GM23338 (cell line): Measurements from ENCODE around the gene CHD5. TPM values are rescaled to one million over a fixed set of nuclear protein-coding genes. Genes with fewer than 3 reads are reported as not detected.

Experiments
- ATAC-seq: fragments of 200-7000 bp; cut with Tn5 transposase; 3 replicates; pipeline ENCODE4 v1.9.1; 2020
- DNase-seq: peaks from one replicate; pipeline ENCODE4 v3.0.0-alpha.2; 2015; ENCODE audit warnings: low spot score
- H2AFZ ChIP-seq: fragments of 200-600 bp; sonication (generic); 2 replicates; pipeline ENCODE4 v1.8.0; 2016; ENCODE audit warnings: antibody characterized with exemption, mild to moderate bottlenecking, moderate library complexity
- H3F3A ChIP-seq: fragments of 200-600 bp; sonication (generic); replicated peaks from 2 replicates; pipeline ENCODE4 v1.8.0; 2017; ENCODE audit warnings: antibody characterized with exemption, mixed run types, low read depth
- H3K27ac ChIP-seq: fragments of 200-600 bp; sonication (generic); 2 replicates; pipeline ENCODE4 v1.6.1; 2016; ENCODE audit warnings: low read depth
- H3K27me3 ChIP-seq: fragments of 200-600 bp; sonication (generic); 2 replicates; pipeline ENCODE4 v1.8.0; 2016; ENCODE audit warnings: mild to moderate bottlenecking, mixed run types, moderate library complexity; ENCODE audit not compliant: insufficient read depth
- H3K36me3 ChIP-seq: fragments of 200-600 bp; sonication (generic); 2 replicates; pipeline ENCODE4 v1.8.0; 2016; ENCODE audit warnings: mild to moderate bottlenecking; ENCODE audit not compliant: insufficient read depth
- H3K4me1 ChIP-seq: fragments of 200-600 bp; sonication (generic); 2 replicates; pipeline ENCODE4 v1.8.0; 2016; ENCODE audit warnings: mild to moderate bottlenecking, moderate library complexity; ENCODE audit not compliant: insufficient read depth
- H3K4me2 ChIP-seq: fragments of 200-600 bp; sonication (generic); 2 replicates; pipeline ENCODE4 v1.7.1; 2017; ENCODE audit warnings: mixed run types
- H3K4me3 ChIP-seq: fragments of 200-600 bp; sonication (generic); 2 replicates; pipeline ENCODE4 v1.6.1; 2016; ENCODE audit warnings: mixed run types
- H3K79me2 ChIP-seq: fragments of 200-600 bp; sonication (generic); replicated peaks from 2 replicates; pipeline ENCODE4 v1.8.0; 2017; ENCODE audit warnings: mild to moderate bottlenecking; ENCODE audit not compliant: insufficient read depth
- H3K9me2 ChIP-seq: fragments of 200-600 bp; sonication (generic); 2 replicates; pipeline ENCODE4 v1.8.0; 2017; ENCODE audit not compliant: insufficient read depth
- H4K20me1 ChIP-seq: fragments of 200-600 bp; sonication (generic); replicated peaks from 2 replicates; pipeline ENCODE4 v1.8.0; 2017; ENCODE audit warnings: mild to moderate bottlenecking; ENCODE audit not compliant: insufficient read depth
- H3K27ac Mint-ChIP-seq: 2 replicates; pipeline ENCODE4 v1.8.0; 2020; ENCODE audit warnings: inconsistent platforms, mild to moderate bottlenecking, moderate library complexity, mixed read lengths
- H3K27me3 Mint-ChIP-seq: 3 replicates; pipeline ENCODE4 v1.8.0; 2022; ENCODE audit warnings: low read depth, mild to moderate bottlenecking, moderate library complexity, mixed read lengths, inconsistent platforms; ENCODE audit not compliant: insufficient read depth, poor library complexity
- H3K36me3 Mint-ChIP-seq: 3 replicates; pipeline ENCODE4 v1.8.0; 2021; ENCODE audit warnings: low read depth, mild to moderate bottlenecking, inconsistent platforms, moderate library complexity, mixed read lengths
- H3K4me1 Mint-ChIP-seq: 3 replicates; pipeline ENCODE4 v1.8.0; 2020; ENCODE audit warnings: mild to moderate bottlenecking, inconsistent platforms, mixed read lengths
- H3K4me3 Mint-ChIP-seq: 3 replicates; pipeline ENCODE4 v1.8.0; 2021; ENCODE audit warnings: moderate library complexity, mild to moderate bottlenecking, inconsistent platforms, mixed read lengths
- H3K9me3 Mint-ChIP-seq: 3 replicates; pipeline ENCODE4 v1.8.0; 2020; ENCODE audit warnings: moderate library complexity, mild to moderate bottlenecking, inconsistent platforms, mixed read lengths
- CREB1 ChIP-seq: fragments of 250-450 bp; sonication (Bioruptor Pico); IDR thresholded peaks from 2 replicates; pipeline ENCODE4 v1.5.0; 2020; ENCODE audit warnings: low read depth, mild to moderate bottlenecking, moderate library complexity
- EZH2 ChIP-seq: fragments of 200-600 bp; sonication (generic); IDR thresholded peaks from one replicate; pipeline ENCODE4 v1.8.0; 2017; ENCODE audit warnings: antibody characterized with exemption, mild to moderate bottlenecking, low read depth; ENCODE audit not compliant: unreplicated experiment
- JUNB ChIP-seq: IDR thresholded peaks from one replicate; pipeline ENCODE4 v1.6.1; 2016; ENCODE audit warnings: antibody characterized with exemption; ENCODE audit not compliant: unreplicated experiment
- NANOG ChIP-seq: IDR thresholded peaks from 2 replicates; pipeline ENCODE4 v1.6.1; 2016; ENCODE audit warnings: antibody characterized with exemption, borderline replicate concordance
- POLR2AphosphoS5 ChIP-seq: IDR thresholded peaks from 2 replicates; pipeline ENCODE4 v1.6.1; 2016; ENCODE audit warnings: antibody characterized with exemption, low read depth
- STAT1 ChIP-seq: IDR thresholded peaks from one replicate; pipeline ENCODE4 v1.6.1; 2016; ENCODE audit warnings: antibody characterized with exemption; ENCODE audit not compliant: unreplicated experiment
- ZNF114 ChIP-seq: fragments of 250-450 bp; sonication (Bioruptor Pico); IDR thresholded peaks from 2 replicates; pipeline ENCODE4 v1.5.0; 2020; ENCODE audit warnings: mild to moderate bottlenecking, moderate library complexity
- ZNF462 ChIP-seq: fragments of 250-450 bp; sonication (Bioruptor Pico); IDR thresholded peaks from 2 replicates; pipeline ENCODE4 v1.5.0; 2020; ENCODE audit warnings: mild to moderate bottlenecking, moderate library complexity
- polyA plus RNA-seq: library from polyadenylated mRNA; unstranded; fragments of >200 nt; fragmentation: Nextera tagmentation; extraction: Ambion mirVana; gene quantifications from 2 replicates; pipeline ENCODE4 v1.2.1, GENCODE V29; 2016
- total RNA-seq: library from RNA; depleted of rRNA; stranded (reverse); fragments of >200 nt; shearing (Covaris generic); gene quantifications from 2 replicates; pipeline ENCODE4 v1.2.3, GENCODE V29; 2014

CHD5 gene
- total and polyA plus RNA-seq, 2 experiments from 2014 or later, result 0.32 to 1.0 TPM

GRCh38 chr1:6117624-6118023 is 62.5 kb downstream of the CHD5 start (continued):
- TF ChIP-seq ZNF462, result no peak
- no peak for TF ChIP-seq ZNF114 (CRISPR knock-in tag)
- TF ChIP-seq EZH2, result no peak
- no peak for TF ChIP-seq JUNB
- no peak for TF ChIP-seq CREB1 (CRISPR knock-in tag)
- no peak for TF ChIP-seq POLR2AphosphoS5
- no peak for TF ChIP-seq STAT1
- TF ChIP-seq NANOG, result no peak

- H3K4me2 ChIP-seq, result no peak overlapping the region
- no peak overlapping the region for H3K27ac ChIP-seq
- Mint-ChIP-seq H3K27me3 (peaks cover 3% of the 10 kb centered on the region), H3K36me3 (no peaks in the 10 kb centered on the region), H3K4me1 (no peaks in the 10 kb centered on the region), H3K4me3 (no peak overlapping the region), H3K9me3 (peaks cover 6% of the 10 kb centered on the region; the same call in 1 of the 3 replicates), H3K27ac (no peak overlapping the region)
- no peaks in the 10 kb centered on the region for H3K4me1 ChIP-seq
- DNase-seq (no peak), ATAC-seq (no peak)
- no peaks in the 10 kb centered on the region for H3K9me2 ChIP-seq
- no peaks in the 10 kb centered on the region for H3K79me2 ChIP-seq
- H3K4me3 ChIP-seq, result no peak overlapping the region
- no peaks in the 10 kb centered on the region for H3K27me3 ChIP-seq
- H4K20me1 ChIP-seq, result no peaks in the 10 kb centered on the region
- H3K36me3 ChIP-seq, result no peaks in the 10 kb centered on the region
- H2AFZ ChIP-seq, result no peak overlapping the region
- H3F3A ChIP-seq, result no peaks in the 10 kb centered on the region
- TF ChIP-seq NANOG (no peak), ZNF462 (no peak)
Observed at GRCh38 chr1:6117064-6117463, 63.1 kb downstream of the CHD5 start.
